Aortic smooth muscle cell (primary cell): ENCODE results near the gene PRAMEF14. TPM values are rescaled to one million over a fixed set of nuclear protein-coding genes. Genes with fewer than 3 reads are reported as not detected.

Experiments
- total RNA-seq: library from RNA; depleted of rRNA; stranded (reverse); fragments of >200 nt; gene quantifications from 2 replicates; pipeline ENCODE4 v1.2.3, GENCODE V29; 2014

PRAMEF14 gene, protein sequence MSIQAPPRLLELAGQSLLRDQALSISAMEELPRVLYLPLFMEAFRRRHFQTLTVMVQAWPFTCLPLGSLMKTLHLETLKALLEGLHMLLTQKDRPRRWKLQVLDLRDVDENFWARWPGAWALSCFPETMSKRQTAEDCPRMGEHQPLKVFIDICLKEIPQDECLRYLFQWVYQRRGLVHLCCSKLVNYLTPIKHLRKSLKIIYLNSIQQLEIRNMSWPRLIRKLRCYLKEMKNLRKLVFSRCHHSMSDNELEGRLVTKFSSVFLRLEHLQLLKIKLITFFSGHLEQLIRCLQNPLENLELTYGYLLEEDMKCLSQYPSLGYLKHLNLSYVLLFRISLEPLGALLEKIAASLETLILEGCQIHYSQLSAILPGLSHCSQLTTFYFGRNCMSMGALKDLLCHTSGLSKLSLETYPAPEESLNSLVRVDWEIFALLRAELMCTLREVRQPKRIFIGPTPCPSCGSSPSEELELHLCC
- total RNA-seq = not detected in 2 replicates

DNA sequence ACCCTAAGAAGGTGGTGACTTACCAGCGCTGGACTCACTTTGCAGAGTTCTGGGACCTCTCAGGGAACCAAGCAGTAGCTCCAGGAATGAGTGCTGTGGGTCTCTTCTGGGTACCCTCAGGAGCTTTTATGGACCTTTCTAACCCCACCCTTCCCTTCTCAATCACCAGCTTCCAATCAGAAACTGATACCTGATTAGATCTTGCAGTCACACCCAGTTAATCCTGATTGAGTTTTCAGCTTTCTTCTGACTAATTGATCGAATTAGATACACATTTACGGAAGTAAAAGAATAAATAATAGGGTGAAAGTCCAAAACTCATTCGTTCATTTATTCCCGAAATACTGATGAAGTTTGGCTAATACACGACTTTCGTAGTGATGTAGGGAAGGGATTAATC, at the start of gene PRAMEF14:
TSS of gene PRAMEF14 (minus strand) at position 101 of the 400 bp plus-strand sequence. CDS start 1,820 bp downstream, outside the sequence.

DNA sequence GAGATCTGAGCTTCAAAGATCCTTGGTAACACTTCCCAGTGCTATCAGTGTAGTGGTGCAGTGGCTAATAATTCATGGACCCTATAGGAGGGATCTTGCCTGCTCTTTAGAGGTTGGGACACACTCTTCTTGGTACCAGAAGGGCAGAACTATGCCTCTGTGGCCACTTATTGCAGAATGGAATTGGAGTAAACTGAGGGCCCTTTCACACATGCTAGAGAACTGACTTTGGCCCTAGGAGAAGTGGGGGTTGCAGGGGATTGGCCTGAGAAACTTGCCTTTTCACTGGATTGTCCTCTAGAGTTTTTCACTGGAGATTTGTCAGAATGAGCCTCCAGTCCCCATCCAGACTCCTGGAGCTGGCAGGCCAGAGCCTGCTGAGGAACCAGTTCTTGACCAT, 42.4 kb upstream of the PRAMEF14 start, which contains the start of gene PRAMEF17:
TSS of gene PRAMEF17 (plus strand) at position 301 of the 400 bp plus-strand sequence. CDS start at position 327, 26 bp downstream.

DNA sequence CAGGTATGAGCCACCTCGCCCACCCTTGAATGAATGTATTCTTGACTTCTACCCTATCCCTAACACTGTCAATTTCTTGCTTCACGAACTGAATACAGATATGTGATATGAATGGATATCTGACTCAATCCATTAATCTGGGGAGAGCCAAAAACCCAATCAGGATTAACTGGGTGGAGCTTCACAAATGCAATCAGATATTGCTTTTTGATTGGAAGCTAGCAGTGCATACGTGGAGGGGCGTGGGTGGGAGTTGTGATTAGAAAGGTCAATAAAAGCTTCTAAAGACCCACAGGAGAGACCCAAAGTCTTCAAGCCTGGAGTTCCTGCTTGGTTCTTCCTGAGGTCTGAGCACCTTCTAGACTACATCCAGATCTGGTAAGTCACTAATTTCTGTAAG, 31.7 kb downstream of the PRAMEF14 start, which contains the start of gene PRAMEF15:
TSS of gene PRAMEF15 (plus strand) at position 301 of the 400 bp plus-strand sequence. CDS start 2,827 bp downstream, outside the sequence.

DNA sequence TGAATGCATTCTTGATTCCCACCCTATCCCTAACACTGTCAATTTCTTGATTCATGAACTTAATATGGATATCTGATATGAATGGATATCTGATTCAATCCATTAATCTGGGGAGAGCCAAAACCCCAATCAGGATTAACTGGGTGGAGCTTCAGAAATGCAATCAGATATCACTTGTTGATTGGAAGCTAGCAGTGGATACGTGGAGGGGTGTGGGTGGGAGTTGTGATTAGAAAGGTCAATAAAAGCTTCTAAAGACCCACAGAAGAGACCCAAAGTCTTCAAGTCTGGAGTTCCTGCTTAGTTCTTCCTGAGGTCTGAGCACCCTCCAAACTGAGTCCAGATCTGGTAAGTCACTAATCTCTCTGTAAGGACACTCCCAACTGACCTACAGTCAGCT, 43.7 kb downstream of the PRAMEF14 start, which contains the start of gene PRAMEF33:
TSS of gene PRAMEF33 (plus strand) at position 301 of the 400 bp plus-strand sequence. CDS start 2,416 bp downstream, outside the sequence.

Other genes with a start within 250 kb of the PRAMEF14 start
- not detected in 2 replicates for gene HNRNPCL2, start 230.3 kb downstream of the PRAMEF14 start, total RNA-seq
- gene PRAMEF26, start 191.1 kb downstream of the PRAMEF14 start, total RNA-seq = not detected in 2 replicates
- not detected in 2 replicates for gene HNRNPCL4, start 181.5 kb downstream of the PRAMEF14 start, total RNA-seq
- not detected in 2 replicates for gene PRAMEF9, start 175.3 kb downstream of the PRAMEF14 start, total RNA-seq
- not detected in 2 replicates for gene PRAMEF13, start 145.7 kb downstream of the PRAMEF14 start, total RNA-seq
- gene PRAMEF18, start 121.0 kb downstream of the PRAMEF14 start, total RNA-seq = not detected in 2 replicates
- not detected in 2 replicates for gene PRAMEF5, start 92.9 kb downstream of the PRAMEF14 start, total RNA-seq
- not detected in 2 replicates for gene PRAMEF8, start 62.0 kb downstream of the PRAMEF14 start, total RNA-seq
- not detected in 2 replicates for gene PRAMEF33, start 43.6 kb downstream of the PRAMEF14 start, total RNA-seq
- gene PRAMEF15, start 31.6 kb downstream of the PRAMEF14 start, total RNA-seq = not detected in 2 replicates
- not detected in 2 replicates for gene PRAMEF19, start 24.8 kb upstream of the PRAMEF14 start, total RNA-seq
- not detected in 2 replicates for gene PRAMEF17, start 42.5 kb upstream of the PRAMEF14 start, total RNA-seq
- gene PRAMEF20, start 63.3 kb upstream of the PRAMEF14 start, total RNA-seq = not detected in 2 replicates
- gene LRRC38, start 166.9 kb upstream of the PRAMEF14 start, total RNA-seq = 0.50 TPM in 1 of 2 replicates, not detected in the other
- 0.06 TPM in 1 of 2 replicates, not detected in the other for gene PDPN, start 236.7 kb upstream of the PRAMEF14 start, total RNA-seq